Stimulated activated CD4-positive, alpha-beta T cell treated with anti-CD3 and anti-CD28 coated beads, Interleukin-12 subunit alpha, Interleukin-12 subunit beta, amount 100 ng/mL, for 48 hours (primary cell): ENCODE measurements around the gene LLGL1.
A peak's percentile ranks its signal among the peaks of the same experiment; 100 is the strongest.
"Not testable (repeated sequence)": the region's sequence is repeated elsewhere in the genome, so short reads cannot be mapped to it uniquely, and the experiment has no call there.

ENCODE experiments used
- DNase-seq, 3 donors: peaks; one replicate each; pipeline ENCODE4 v3.0.0-alpha.2; 2020; ENCODE audit warnings: low read depth in 2 of 3, low spot score in 1 of 3

The LLGL1 gene

GRCh38 chr17:18194394-18194793 lies 31.0 kb upstream of the LLGL1 start:
- DNase-seq: no peak

- no peak for DNase-seq
Observed at GRCh38 chr17:18194804-18195203, 30.6 kb upstream of the LLGL1 start.

GRCh38 chr17:18195246-18195645 lies 30.2 kb upstream of the LLGL1 start:
- DNase-seq: no peak

- DNase-seq: no peak
Observed at GRCh38 chr17:18197535-18198194, 27.8 kb upstream of the LLGL1 start.

GRCh38 chr17:18198530-18198929 lies 26.9 kb upstream of the LLGL1 start:
- DNase-seq: no peak

- no peak for DNase-seq
Observed at GRCh38 chr17:18201108-18201507, 24.3 kb upstream of the LLGL1 start.

GRCh38 chr17:18203308-18203707 lies 22.1 kb upstream of the LLGL1 start:
- no peak for DNase-seq

- DNase-seq: no peak
Observed at GRCh38 chr17:18205861-18206260, 19.6 kb upstream of the LLGL1 start.

- no peak for DNase-seq
Observed at GRCh38 chr17:18206962-18207361, 18.5 kb upstream of the LLGL1 start.

- DNase-seq: no peak
Observed at GRCh38 chr17:18208092-18208491, 17.3 kb upstream of the LLGL1 start.

- DNase-seq: no peak
Observed at GRCh38 chr17:18213666-18214270, 11.7 kb upstream of the LLGL1 start.

GRCh38 chr17:18216906-18217305 lies 8.5 kb upstream of the LLGL1 start:
- not testable (repeated sequence) for DNase-seq

GRCh38 chr17:18217412-18218015 lies 7.9 kb upstream of the LLGL1 start:
- peak; percentile 61 to 79 (median 67) for DNase-seq

GRCh38 chr17:18218756-18219415 lies 6.5 kb upstream of the LLGL1 start:
- DNase-seq: no peak

GRCh38 chr17:18224053-18224386 lies 1.4 kb upstream of the LLGL1 start:
- no peak for DNase-seq

- no peak for DNase-seq
Observed at GRCh38 chr17:18224387-18225120, 881 bp upstream of the LLGL1 start.

- no peak for DNase-seq
Observed at GRCh38 chr17:18225642-18226283, 328 bp downstream of the LLGL1 start.

GRCh38 chr17:18226284-18226945 lies 980 bp downstream of the LLGL1 start:
- DNase-seq: no peak

- no peak for DNase-seq
Observed at GRCh38 chr17:18227635-18228034, 2.2 kb downstream of the LLGL1 start.

- no peak for DNase-seq
Observed at GRCh38 chr17:18228176-18228682, 2.8 kb downstream of the LLGL1 start.
